Endothelial cell of umbilical vein (primary cell): ENCODE results near the gene EIF2S2.

Source experiments
- CTCF ChIP-seq, 2 donors: IDR thresholded peaks; 1 replicate in 1 of 2; 2 replicates in 1 of 2; pipeline ENCODE4 v1.5.1; 2011; ENCODE audit warnings: low read length in 2 of 2, mild to moderate bottlenecking in 2 of 2, moderate library complexity in 2 of 2, control low read depth in 1 of 2, inconsistent platforms in 1 of 2, low read depth in 1 of 2; ENCODE audit not compliant: insufficient read depth in 1 of 2; ENCODE audit errors: extremely low read depth in 1 of 2
- GATA2 ChIP-seq: IDR thresholded peaks from 2 replicates; pipeline ENCODE4 v1.7.0; 2011; ENCODE audit warnings: low read depth, mild to moderate bottlenecking, moderate library complexity, mixed read lengths, low read length; ENCODE audit not compliant: insufficient read length, insufficient read depth
- MAX ChIP-seq: IDR thresholded peaks from 2 replicates; pipeline ENCODE4 v1.6.1; 2011; ENCODE audit not compliant: insufficient read depth, insufficient read length
- POLR2AphosphoS5 ChIP-seq: IDR thresholded peaks from 2 replicates; pipeline ENCODE4 v1.6.1; 2012; ENCODE audit warnings: low read depth, mild to moderate bottlenecking, control low read depth, low read length, moderate library complexity; ENCODE audit not compliant: insufficient read depth

- TF ChIP-seq CTCF (IDR thresholded peaks at IDR 0.05; ENCODE audit: extremely low read depth in 1 of 2, insufficient read depth in 1 of 2, low read depth in 1 of 2, low read length in 2 of 2): no peak
- no peak for TF ChIP-seq POLR2AphosphoS5
- no peak for TF ChIP-seq GATA2
- no peak for TF ChIP-seq MAX
Observed at GRCh38 chr20:34124469-34125249, 12.6 kb upstream of the EIF2S2 start.
